Hematopoietic multipotent progenitor cell treated with erythropoietin and hydrocortisone succinate and interleukin-3 and kit ligand, for 4 days (in vitro differentiated cells): Measurements from ENCODE around the gene DDN.

Experiments
- DNase-seq: peaks from one replicate; pipeline ENCODE4 v3.0.0-alpha.2; 2015

Gene DDN

DNA sequence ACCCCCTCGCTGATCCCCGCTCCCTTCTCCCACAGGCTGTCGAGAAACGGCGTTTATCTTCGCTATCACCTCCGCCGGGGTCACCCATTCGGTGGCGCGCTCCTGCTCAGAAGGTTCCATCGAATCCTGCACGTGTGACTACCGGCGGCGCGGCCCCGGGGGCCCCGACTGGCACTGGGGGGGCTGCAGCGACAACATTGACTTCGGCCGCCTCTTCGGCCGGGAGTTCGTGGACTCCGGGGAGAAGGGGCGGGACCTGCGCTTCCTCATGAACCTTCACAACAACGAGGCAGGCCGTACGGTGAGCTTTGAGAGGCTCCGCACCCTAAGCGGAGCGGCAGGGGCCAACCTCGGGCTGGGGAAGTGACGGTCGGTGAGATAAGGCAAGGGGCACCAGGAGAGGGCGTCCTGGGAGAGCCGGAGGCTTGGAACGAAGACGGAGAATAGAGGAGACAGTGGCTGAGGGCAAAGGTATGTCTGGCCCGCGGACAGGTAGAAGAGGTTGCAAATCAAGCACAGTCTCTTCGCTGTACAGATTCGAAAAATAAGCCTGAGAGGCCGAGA is 18.7 kb downstream of the DDN start:
- DNase-seq = peak; percentile 64

DNA sequence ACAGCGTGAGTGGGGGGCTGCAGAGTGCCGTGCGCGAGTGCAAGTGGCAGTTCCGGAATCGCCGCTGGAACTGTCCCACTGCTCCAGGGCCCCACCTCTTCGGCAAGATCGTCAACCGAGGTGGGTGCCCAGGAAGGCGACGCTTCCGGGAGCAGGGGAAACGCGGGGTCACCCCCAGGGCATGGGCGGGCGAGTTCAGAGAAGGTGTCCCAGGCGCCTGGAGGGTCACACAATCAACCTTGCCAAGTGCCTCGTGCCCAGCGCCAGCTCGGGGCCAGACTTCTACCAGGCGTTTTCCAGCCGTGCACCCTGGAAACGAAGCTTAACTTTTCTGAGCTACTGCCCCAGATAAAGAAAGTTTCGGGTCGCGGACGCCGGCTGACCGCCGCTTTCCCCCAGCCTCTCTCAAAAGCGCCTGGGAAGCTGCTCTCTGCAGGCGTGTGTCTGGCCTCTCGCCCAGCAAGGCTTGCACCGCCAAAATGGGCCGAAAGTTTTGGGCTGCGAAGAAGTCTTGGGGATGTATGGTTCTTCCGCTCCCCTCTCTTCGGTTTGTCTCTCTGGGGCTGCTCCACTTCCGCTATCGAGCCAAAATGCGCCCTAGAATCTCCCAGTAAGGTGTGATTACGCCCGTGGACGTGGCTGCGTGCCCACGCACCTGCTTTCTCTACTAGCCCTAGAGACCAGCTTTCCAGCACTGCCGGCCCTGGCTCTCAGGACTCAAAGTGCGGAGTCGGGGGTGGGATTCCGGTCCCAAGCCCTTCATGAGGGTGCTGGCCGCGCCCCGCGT is 19.4 kb downstream of the DDN start:
- no peak for DNase-seq

DNA sequence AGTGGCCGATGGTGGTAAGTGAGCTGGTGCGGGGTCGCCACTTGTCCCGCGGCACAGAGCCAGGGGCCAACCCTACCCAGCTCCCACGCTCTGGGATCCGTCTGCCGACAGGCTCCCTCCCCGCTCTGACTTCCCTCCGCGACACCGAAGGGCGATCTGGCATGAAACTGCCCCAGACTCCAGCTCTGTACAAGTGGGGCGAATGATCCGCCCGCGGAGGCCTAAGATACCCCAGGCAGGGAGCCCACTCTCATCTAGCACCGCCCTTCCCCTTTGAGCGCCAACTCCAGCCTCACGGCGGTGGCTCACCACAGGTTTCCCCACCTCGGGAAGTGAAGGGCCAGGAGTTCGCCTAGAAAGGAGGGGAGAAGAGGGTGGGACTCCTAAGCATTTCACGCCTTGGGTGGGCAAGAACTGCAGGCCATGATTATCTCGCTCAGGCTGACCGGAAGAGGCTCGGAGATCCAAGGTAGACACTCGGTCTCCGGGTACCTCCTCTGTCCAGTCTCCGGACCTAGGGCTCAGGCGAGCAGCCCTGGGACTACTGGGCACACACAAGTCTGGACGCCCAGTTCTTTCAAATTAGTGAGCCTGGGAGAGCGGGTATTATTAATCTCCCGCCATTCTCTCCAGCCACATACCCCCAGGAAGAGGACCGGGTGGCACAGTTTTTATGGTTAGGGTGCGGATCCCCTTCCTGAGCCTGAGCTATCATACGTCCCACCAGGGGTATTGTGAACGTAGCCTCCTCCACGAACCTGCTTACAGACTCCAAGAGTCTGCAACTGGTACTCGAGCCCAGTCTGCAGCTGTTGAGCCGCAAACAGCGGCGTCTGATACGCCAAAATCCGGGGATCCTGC is 20.2 kb downstream of the DDN start:
- no peak for DNase-seq

DNA sequence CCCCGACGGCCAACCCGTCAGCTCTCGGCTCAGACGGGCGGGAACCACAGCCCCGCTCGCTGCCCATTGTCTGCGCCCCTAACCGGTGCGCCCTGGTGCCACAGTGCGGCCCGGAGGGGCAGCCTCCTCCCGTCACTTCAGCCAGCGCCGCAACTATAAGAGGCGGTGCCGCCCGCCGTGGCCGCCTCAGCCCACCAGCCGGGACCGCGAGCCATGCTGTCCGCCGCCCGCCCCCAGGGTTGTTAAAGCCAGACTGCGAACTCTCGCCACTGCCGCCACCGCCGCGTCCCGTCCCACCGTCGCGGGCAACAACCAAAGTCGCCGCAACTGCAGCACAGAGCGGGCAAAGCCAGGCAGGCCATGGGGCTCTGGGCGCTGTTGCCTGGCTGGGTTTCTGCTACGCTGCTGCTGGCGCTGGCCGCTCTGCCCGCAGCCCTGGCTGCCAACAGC is 20.9 kb downstream of the DDN start, which contains the start of gene WNT1:
TSS of gene WNT1 (plus strand) at position 32 of the 450 bp plus-strand sequence. CDS start at position 361, 329 bp downstream.
- no peak for DNase-seq

DNA sequence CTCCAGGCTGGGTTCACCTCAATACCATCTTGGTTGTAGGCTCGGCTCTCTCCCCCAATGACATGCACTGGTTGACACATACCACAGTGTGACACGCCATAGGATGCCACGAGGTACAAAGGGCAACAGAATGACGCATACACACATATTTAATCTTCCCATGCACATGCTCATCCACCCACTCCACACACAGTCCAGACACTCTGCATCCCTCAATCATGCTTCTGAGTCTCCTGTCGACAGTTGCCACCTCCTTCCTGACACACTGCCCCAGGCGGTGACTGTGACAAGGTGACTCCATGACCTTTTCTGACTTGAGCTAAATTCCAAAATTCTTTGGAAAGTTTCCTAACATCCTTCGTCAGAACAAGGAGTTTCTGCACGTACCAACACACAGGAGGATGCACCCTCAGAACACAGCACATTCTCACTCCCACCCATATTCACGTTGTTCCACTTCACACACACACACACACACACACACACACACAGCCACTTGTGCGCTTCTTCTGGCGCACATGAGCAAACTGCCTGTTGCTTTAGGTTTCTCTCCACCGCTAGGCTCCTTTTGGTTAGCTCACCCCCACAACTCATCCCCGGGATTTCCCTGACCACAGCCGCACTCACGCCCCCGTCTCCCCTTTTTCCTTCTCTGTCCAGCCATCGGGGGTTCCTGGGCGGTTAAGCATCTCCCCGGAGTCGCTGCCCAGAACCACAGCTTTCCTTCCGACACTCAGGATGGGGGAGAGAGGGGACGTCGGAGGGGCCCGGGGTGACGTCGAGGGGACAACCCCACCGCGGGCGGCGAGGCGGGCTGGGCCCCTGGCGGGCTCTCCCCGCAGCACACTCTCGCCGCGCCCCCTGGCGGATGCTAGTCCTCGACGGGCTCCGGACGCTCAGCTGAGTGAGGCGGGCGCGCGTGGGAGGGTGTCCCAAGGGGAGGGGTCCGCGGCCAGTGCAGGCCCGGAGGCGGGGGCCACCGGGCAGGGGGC is 21.6 kb downstream of the DDN start:
- peak; percentile 82 for DNase-seq

DNA sequence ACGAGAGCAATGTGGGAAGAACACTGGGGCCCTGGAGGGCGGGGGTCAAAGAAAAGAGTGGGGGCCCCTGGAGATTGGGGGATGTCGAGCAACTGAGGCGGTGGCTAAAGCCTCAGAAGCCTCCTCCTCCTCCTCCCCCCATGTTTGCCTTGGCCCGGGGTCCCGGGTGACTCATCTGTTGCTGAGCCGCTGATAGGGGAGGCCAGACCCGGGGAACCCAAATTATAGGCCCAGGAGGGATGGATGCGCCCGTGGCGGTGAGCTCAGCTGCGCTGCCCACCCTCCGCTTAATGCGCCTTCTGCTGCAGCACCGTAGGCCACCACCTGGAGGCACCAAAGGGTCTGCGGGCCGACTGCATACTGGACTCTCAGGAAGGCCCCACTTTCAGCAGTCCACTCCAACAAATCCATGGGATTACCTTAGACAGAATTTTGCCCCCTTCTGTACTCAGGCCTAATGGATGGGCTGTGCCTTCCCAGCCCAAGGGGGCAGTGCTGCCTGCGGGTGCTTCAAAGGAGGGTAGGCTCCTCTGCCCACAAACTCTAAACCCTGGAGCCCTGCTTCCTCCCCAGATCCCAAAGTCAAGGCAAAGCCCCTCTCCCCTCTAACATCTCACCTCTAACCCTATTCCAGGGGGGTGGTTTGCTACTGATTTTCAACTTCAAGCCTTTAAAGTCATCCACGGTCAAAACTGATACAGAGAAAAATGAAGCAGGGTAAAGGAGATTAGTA is 25.1 kb downstream of the DDN start:
- DNase-seq = peak; percentile 66

DNA sequence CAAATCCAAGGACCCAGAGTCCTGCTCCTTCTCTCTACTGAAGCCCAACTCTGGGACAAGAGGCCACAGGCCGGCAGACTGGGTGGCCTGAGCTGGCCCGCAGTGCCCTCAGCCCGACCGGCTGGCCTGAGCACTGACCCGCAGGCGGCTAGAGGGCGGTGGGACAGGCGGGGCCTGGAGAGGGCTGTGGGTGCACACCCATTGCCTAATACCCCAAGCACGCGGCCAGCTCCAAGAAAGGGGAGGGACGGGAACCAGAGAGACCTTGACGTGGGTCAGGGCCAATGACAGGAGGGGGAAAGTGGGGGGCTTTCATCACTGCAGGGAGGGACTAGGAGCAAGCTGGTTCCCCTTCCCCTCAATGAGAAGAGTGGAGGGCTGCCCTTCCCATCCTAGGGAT is 25.6 kb downstream of the DDN start:
- no peak for DNase-seq

DNA sequence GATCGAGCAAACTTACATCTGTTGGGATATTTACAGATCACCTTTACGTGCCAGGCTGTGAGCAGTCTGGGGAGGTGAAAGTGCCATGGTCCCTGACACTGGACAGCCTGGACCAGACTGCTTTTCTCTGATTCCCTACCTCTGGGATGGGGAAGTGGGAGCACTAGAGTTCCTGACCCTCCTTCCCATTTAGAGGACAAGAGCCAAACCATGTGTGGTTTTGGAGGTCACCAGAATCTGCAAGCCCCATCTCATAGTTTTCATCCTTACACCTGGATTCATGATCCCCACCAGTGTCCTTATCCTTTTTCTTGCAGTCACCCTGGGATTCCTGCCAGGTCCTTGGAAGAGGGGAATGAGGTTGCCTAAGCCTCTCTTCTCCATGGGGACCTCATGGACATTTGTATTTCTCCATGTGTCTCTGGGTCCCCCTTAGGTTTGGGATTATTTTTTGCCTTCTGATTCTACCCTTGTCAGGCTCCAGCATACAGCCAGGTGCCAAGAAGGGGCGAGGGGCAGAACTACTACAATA is 26.2 kb downstream of the DDN start:
- DNase-seq = no peak

DNA sequence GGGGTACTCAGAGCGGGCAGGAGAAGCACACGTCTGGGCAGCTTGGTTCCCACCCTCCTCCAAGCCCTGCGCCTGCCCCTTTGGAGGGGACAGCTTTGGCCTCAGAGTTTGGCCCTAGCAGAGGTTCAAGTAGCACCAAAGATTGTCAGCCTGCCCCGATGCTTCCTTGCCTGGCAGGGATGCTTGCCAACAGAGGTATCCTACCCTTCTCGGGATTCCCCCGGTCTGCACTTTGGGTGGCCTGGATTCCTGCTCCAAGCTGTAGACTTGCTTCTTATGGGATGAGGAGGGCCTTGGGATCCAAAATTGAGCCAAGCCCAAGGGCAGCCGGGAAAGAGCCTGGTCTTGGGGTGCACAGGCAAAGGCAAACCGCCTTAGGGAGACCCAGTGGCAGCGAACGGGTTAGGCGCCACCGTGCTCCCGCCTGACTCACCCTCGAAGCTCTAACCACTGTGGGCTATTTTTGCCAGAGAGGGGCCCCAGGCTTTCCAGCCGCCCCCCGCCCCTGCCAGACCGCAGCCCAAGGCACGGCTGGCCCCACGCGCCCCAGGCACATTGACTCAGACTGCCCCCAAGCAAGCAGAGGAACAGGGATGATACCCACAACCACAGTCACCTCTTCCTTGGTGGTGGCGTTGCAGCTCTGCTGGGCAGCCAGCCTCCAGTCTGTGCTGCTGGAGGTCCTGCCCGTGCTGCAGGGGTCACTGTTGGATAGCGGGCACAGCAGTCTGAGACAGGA is 26.8 kb downstream of the DDN start:
- peak; percentile 63 for DNase-seq

DNA sequence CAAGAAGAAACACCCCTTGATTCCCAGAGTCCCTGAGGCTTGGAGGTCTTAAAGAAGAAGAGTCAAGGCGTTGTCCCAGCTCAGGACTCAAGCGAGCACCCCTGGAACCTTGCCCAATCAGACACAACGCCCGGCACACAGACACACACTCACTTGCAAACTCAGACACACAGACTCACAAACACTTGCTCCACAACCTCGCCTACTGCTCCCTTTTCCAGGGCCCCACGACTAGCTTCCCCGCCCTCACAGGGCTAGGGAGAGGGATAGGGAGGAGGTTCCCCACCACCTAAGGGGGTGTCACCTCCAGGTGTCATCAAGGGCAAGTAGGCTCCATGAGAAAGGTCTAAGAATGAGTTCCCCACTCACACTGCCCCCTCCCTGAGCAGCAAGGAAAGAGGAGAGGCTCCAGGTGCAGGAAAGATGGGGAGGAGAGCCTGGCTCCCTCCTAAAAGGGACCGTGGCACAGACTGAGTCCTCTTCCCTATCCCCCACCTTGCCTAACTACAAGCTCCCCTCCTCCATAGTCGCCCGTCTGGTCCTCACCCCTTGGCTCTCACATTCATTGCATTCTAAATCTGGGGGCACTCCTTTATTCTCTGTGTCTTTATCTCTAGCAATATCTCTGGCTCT is 28.4 kb downstream of the DDN start:
- DNase-seq = no peak

DNA sequence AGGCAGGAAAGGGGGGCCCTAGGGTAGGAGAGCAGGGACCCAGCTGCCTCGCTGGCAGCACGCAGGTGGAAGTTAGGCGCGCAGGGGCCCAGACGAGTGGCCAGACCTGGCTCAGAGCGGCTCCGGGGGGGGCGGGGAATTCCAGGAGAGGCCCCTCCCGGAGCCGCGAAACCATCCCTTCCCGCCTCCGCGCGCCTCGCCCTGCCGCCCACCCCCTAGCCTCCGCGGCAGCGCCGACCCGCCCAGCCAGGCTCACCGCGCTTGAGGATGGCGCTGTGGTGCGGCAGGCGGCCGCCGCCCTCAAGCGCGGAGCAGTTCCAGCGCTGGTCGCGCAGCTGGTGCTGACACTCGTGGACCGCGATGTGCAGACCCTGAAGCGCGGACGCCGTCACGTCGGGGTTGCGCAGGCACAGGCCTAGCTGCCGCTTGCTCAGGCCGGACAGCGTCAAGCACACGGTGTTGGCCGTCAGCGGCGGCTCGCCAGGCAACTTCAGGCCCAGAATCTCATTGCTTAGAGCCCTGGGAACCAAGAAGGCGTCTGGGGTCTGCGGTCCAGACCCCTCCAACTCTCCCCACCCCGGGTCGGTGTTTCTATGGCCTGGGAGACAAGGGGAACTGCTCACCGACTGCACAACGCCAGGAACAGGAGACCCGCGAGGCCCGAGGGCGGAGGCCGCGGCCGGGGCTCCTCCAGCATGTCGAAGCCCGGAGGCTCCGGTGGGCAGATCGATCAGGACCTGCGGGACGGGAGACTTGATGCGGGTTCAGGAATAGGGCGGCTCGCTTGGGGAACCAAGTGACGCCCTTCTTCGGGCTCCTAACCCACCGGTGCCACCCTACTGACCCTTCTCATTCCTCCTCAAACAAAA is 29.1 kb downstream of the DDN start:
- DNase-seq = no peak

DNA sequence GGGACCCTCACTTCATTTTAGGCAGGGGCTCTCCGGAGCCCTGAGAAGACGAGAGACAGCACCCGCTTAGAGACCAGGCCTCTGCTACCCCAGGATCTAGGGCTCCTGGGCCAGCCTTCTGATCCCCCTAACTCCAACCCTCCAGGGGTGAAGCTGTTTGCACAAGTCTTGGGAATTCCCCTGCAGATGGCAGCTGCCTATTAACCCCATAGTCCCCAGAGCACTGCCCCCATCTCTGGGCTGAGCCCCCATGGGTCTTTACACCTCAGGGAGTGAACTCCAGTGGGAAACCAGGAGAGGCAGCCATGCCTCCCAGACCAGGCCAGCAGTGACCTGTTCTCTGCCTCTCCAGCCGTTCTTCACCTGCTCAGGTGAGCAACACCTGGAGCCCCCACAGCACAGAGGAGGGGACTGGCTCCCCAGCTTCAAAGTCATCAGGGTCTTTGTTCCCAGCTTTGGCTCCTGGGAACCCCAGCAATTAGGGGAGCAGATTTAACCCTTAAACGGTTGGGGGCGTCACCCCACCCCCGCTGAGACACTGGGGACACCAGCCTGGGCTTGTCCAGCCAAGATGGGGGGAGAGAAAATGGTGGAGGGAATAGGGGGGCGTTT is 29.9 kb downstream of the DDN start:
- no peak for DNase-seq

DNA sequence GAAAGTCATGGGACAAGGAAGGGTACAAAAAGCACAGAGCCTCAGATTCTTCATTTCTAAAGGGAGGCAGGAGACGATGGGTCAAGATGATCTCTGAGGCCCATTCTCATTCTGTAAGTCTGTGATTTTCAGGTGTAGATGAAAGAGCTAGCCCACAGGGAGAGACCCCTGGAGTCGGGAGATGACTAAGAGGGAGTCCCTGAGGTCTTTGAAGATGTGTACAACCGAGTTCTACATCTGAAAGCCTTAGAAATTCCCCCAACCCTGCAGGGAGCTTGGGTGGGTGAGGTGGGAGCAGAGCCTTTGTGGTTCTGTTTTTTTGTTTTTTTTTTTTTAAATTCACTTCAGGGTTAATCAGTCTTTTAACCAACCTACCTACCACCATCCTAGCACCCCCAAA is 30.7 kb downstream of the DDN start:
- no peak for DNase-seq

DNA sequence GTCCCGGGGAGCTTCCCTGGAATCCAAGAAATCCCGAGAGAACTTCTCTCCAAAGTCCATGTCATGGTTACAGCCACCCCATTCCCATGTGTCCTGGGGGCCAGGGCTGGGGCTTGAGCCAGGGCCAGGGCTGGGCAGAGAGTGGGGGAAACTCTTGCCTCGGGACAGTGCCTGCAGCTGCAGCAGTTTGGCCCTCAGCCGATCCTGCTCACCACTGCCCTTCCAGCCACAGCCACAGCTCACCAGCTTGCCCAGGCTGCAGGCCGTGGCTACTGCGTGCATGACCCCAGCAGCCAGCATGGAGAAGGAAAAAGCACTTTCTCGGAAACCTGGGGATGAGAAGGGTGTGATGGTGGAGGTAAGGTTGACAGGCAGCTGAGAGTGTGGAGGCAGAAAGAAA is 31.2 kb downstream of the DDN start:
- DNase-seq = no peak

DNA sequence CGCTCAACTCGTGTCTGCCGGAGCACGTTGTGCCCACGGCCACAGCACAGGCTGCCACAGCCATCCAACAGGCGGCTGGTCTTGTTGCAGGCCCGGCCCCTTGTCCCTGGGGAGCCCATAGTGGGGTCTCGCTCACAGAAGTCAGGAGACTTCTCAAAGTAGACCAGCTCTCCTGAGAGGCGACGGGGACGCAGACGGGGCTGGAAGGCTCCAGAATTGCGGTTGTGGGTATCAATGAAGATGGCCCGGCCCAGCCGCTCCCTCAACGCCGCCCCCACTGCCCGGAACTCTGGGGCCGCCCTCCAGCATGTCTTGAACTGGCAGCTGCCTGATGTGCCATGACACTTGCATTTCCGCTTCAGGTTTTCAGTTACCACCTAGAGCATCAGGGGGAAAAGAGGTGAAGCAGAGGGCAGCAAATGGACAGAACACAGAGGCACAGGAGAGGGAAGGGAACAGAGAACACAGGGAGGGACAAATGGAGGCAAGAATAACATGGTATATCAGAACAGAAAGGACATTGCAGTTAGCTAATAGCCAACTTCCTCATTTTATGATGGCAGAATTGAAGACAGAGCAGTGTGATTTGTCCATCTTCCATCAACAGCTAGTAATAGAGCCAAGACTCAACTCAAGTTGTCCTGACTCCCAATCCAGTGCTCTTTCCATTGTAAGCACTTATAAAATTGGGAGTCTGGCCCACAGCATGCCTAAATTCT is 32.8 kb downstream of the DDN start:
- peak; percentile 51 for DNase-seq

DNA sequence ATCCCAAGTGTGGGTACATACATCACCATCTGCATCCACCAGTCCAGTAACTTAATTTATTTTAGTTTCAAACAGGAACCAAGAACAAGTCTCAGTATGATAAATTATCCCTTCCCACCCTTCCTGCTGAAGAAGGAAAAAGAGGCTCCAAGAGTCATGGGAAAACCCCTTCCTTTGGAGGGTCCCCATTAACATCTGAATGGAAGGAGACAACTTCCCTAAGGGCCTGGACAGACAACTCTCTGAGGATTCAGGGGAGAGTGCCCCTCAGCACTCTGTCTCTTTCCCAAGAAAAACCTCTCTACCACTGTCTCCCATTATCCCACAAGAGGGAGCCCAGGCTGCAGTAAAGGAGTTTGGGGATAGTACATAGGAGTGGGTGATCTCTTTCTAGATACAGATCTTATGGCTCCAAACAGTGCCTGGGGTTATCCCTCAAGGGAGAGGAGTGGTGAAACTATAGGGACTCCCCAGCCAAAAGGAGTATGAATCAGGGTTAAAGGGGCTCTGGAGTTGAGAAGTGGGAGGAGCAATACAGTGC is 33.8 kb downstream of the DDN start:
- no peak for DNase-seq

DNA sequence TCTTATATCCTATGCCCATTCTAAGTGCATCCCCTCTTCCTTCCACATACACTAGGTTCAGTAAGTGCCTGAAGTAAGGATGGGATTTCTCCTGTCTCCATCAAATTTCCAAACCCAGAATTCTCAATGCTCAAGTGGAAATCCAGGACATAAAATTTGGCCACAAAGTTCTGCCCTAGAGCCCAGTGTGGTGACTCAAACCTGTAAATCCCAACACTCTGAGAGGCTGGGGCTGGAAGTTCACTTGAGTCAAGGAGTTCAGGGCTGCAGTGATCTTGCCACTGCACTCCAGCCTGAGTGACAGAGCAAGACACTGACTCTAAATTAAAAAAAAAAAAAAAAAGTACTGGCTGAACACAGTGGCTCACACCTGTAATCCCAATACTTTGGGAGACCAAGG is 37.4 kb downstream of the DDN start:
- DNase-seq = no peak

DNA sequence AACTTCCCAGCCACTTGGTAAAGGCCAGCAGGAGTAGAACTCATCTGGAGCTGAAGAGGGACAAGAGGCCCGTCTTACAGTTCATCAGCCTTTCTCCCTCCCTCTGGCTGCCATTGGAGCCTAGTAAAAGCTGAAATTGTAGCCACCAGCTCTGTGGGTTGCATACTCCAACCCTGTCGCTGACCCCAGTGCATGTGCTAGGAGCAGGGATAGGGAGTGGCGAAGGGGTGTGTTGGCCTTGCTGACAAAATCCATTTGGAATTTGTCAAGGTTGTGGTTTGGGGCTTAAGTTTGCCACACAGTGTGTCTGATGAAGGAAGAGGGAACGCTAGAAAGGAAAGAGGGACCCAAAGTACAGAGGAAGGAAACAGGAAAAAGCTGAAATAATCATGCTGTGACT is 37.8 kb downstream of the DDN start:
- no peak for DNase-seq
